ENCODE results near the gene ARSH.

GRCh38 chrX:3006495-3006894 lies at the start of gene ARSH:
- TF ChIP-seq CTCF (IDR thresholded peaks at IDR 0.05) (no peak), POLR2A (IDR thresholded peaks at IDR 0.05) (no peak)
